Measurements from ENCODE around the gene GRID2.

Gene GRID2

GRCh38 chr4:93084599-93085305 lies 781.0 kb downstream of the GRID2 start:
- no peak for DNase-seq (ENCODE audit: low spot score)

- no peak for DNase-seq (ENCODE audit: low spot score)
Observed at GRCh38 chr4:93086356-93086755, 782.6 kb downstream of the GRID2 start.

- DNase-seq (ENCODE audit: low spot score) = no peak
Observed at GRCh38 chr4:93092765-93093164, 789.0 kb downstream of the GRID2 start.

- DNase-seq (ENCODE audit: low spot score) = no peak
Observed at GRCh38 chr4:93103042-93103441, 799.3 kb downstream of the GRID2 start.

GRCh38 chr4:93116624-93117023 lies 812.9 kb downstream of the GRID2 start:
- no peak for DNase-seq (ENCODE audit: low spot score)

GRCh38 chr4:93127489-93127888 lies 823.7 kb downstream of the GRID2 start:
- no peak for DNase-seq (ENCODE audit: low spot score)

- no peak for DNase-seq (ENCODE audit: low spot score)
Observed at GRCh38 chr4:93132631-93133030, 828.9 kb downstream of the GRID2 start.

GRCh38 chr4:93139118-93139517 lies 835.4 kb downstream of the GRID2 start:
- no peak for DNase-seq (ENCODE audit: low spot score)

- no peak for DNase-seq (ENCODE audit: low spot score)
Observed at GRCh38 chr4:93143902-93144301, 840.1 kb downstream of the GRID2 start.

GRCh38 chr4:93144644-93145043 lies 840.9 kb downstream of the GRID2 start:
- no peak for DNase-seq (ENCODE audit: low spot score)

- DNase-seq (ENCODE audit: low spot score) = no peak
Observed at GRCh38 chr4:93147524-93148212, 843.9 kb downstream of the GRID2 start.

GRCh38 chr4:93152491-93152890 lies 848.7 kb downstream of the GRID2 start:
- DNase-seq (ENCODE audit: low spot score) = no peak

GRCh38 chr4:93157986-93158385 lies 854.2 kb downstream of the GRID2 start:
- DNase-seq (ENCODE audit: low spot score) = no peak

GRCh38 chr4:93168053-93168452 lies 864.3 kb downstream of the GRID2 start:
- no peak for DNase-seq (ENCODE audit: low spot score)

GRCh38 chr4:93169966-93170365 lies 866.2 kb downstream of the GRID2 start:
- no peak for DNase-seq (ENCODE audit: low spot score)

GRCh38 chr4:93174598-93174997 lies 870.8 kb downstream of the GRID2 start:
- DNase-seq (ENCODE audit: low spot score) = no peak

GRCh38 chr4:93178279-93178678 lies 874.5 kb downstream of the GRID2 start:
- DNase-seq (ENCODE audit: low spot score) = no peak

GRCh38 chr4:93179044-93179443 lies 875.3 kb downstream of the GRID2 start:
- DNase-seq (ENCODE audit: low spot score) = no peak

GRCh38 chr4:93182722-93183121 lies 879.0 kb downstream of the GRID2 start:
- no peak for DNase-seq (ENCODE audit: low spot score)

- DNase-seq (ENCODE audit: low spot score) = no peak
Observed at GRCh38 chr4:93183576-93183975, 879.8 kb downstream of the GRID2 start.

- DNase-seq (ENCODE audit: low spot score) = no peak
Observed at GRCh38 chr4:93184053-93184452, 880.3 kb downstream of the GRID2 start.

- no peak for DNase-seq (ENCODE audit: low spot score)
Observed at GRCh38 chr4:93186846-93187245, 883.1 kb downstream of the GRID2 start.

- DNase-seq (ENCODE audit: low spot score) = no peak
Observed at GRCh38 chr4:93187466-93187865, 883.7 kb downstream of the GRID2 start.

GRCh38 chr4:93187892-93188291 lies 884.1 kb downstream of the GRID2 start:
- no peak for DNase-seq (ENCODE audit: low spot score)

All from hematopoietic multipotent progenitor cell treated with erythropoietin and hydrocortisone succinate and interleukin-3 and kit ligand, for 17 days (in vitro differentiated cells).